Measurements from ENCODE around the gene IER5L. TPM values are rescaled to one million over a fixed set of nuclear protein-coding genes. Genes with fewer than 3 reads are reported as not detected.
"Not testable (repeated sequence)": the region's sequence is repeated elsewhere in the genome, so short reads cannot be mapped to it uniquely, and the experiment has no call there.

The IER5L gene
- total RNA-seq, 4 donors from 2014 or later = 13.0 to 31.5 (median 25.3) TPM

- TF ChIP-seq EP300 (IDR thresholded peaks at IDR 0.05) (peak in 1 of 2 donors; percentile 51), CTCF (IDR thresholded peaks at IDR 0.05) (no peak)
- peaks cover 0 to 46% (median 26%) of the 10 kb centered on the region in 4 donors for H3K4me1 ChIP-seq
- no peaks in the 10 kb centered on the region for H3K27me3 ChIP-seq
- no peaks in the 10 kb centered on the region for H3K9me3 ChIP-seq
- no peak overlapping the region for H3K4me3 ChIP-seq
- H3K27ac ChIP-seq = peak overlapping the region; percentile 32 to 85 (median 77)
- WGBS, 2 donors = 21 to 33% methylated on average over 9 of the region's 9 CpGs
- no peaks in the 10 kb centered on the region for H3K36me3 ChIP-seq
- no peak for DNase-seq (ENCODE audit: low spot score in 2 of 2)
Observed at GRCh38 chr9:129164246-129164930, 13.7 kb downstream of the IER5L start.

- no peak for DNase-seq (ENCODE audit: low spot score in 2 of 2)
- peak overlapping the region; percentile 32 to 85 (median 77) for H3K27ac ChIP-seq
- H3K4me3 ChIP-seq = no peak overlapping the region
- no peaks in the 10 kb centered on the region for H3K27me3 ChIP-seq
- 75 to 88% methylated on average over 10 of the region's 10 CpGs for WGBS, 2 donors
- H3K9me3 ChIP-seq = no peaks in the 10 kb centered on the region
- peaks cover 0 to 46% (median 26%) of the 10 kb centered on the region in 4 donors for H3K4me1 ChIP-seq
- TF ChIP-seq EP300 (IDR thresholded peaks at IDR 0.05) = no peak
- TF ChIP-seq CTCF (IDR thresholded peaks at IDR 0.05) = no peak
- no peak for TF ChIP-seq POLR2A (IDR thresholded peaks at IDR 0.05)
- no peaks in the 10 kb centered on the region for H3K36me3 ChIP-seq
Observed at GRCh38 chr9:129163753-129164152, 14.3 kb downstream of the IER5L start.

GRCh38 chr9:129163198-129163670, 14.8 kb downstream of the IER5L start:
- not testable (repeated sequence) for H3K4me3 ChIP-seq; H3K9me3 ChIP-seq; H3K36me3 ChIP-seq; DNase-seq (ENCODE audit: low spot score in 2 of 2); H3K27me3 ChIP-seq
- Histone ChIP-seq H3K27ac (peak overlapping the region; percentile 32 to 85 (median 77)), H3K4me1 (peaks cover 0 to 46% (median 26%) of the 10 kb centered on the region in 4 donors)
- 63 to 64% methylated on average over 5 of the region's 5 CpGs for WGBS, 2 donors

GRCh38 chr9:129162497-129163197, 15.4 kb downstream of the IER5L start:
- TF ChIP-seq CTCF (IDR thresholded peaks at IDR 0.05) = no peak
- no peak for TF ChIP-seq POLR2A (IDR thresholded peaks at IDR 0.05)
- TF ChIP-seq EP300 (IDR thresholded peaks at IDR 0.05) = no peak
- no peak overlapping the region for H3K4me3 ChIP-seq

GRCh38 chr9:129161534-129161837, 16.6 kb downstream of the IER5L start:
- no peak for DNase-seq (ENCODE audit: low spot score in 2 of 2)
- Histone ChIP-seq H3K4me3 (no peak overlapping the region), H3K27ac (no peak overlapping the region), H3K9me3 (no peaks in the 10 kb centered on the region), H3K4me1 (peaks cover 0 to 29% (median 12%) of the 10 kb centered on the region in 4 donors), H3K36me3 (no peaks in the 10 kb centered on the region), H3K27me3 (no peaks in the 10 kb centered on the region)
- TF ChIP-seq POLR2A (IDR thresholded peaks at IDR 0.05) (no peak), EP300 (IDR thresholded peaks at IDR 0.05) (no peak), CTCF (IDR thresholded peaks at IDR 0.05) (no peak)
- 93 to 94% methylated on average over 9 of the region's 9 CpGs for WGBS, 2 donors

More at GRCh38 chr9:129162497-129163197, 15.4 kb downstream of the IER5L start:
- no peaks in the 10 kb centered on the region for H3K27me3 ChIP-seq
- H3K36me3 ChIP-seq = no peaks in the 10 kb centered on the region
- WGBS, 2 donors = 92 to 95% methylated on average over 9 to 11 of the region's 11 CpGs
- H3K27ac ChIP-seq = peak overlapping the region in 1 of 4 donors; percentile 85
- peaks cover 0 to 40% (median 21%) of the 10 kb centered on the region in 4 donors for H3K4me1 ChIP-seq
- H3K9me3 ChIP-seq = no peaks in the 10 kb centered on the region
- DNase-seq (ENCODE audit: low spot score in 2 of 2) = no peak

Data from tibial nerve (tissue), 4 donors.